SHP77 treated with DMSO at 0.1 percent for 48 hours (cell line): ENCODE results near the gene PRXL2A.
"Not testable (repeated sequence)": the region's sequence is repeated elsewhere in the genome, so short reads cannot be mapped to it uniquely, and the experiment has no call there.

Experiments used
- DNase-seq: peaks from one replicate; lab custom pipeline; 2025; lab: John Stamatoyannopoulos, UW

Gene PRXL2A

GRCh38 chr10:80411681-80412220 lies 3.4 kb downstream of the PRXL2A start:
- DNase-seq: no peak

- no peak for DNase-seq
These were observed 4.1 kb downstream of the PRXL2A start for GRCh38 chr10:80412486-80412885.

GRCh38 chr10:80413271-80413996 lies 5.1 kb downstream of the PRXL2A start:
- DNase-seq: no peak

- DNase-seq: no peak
These were observed 6.0 kb downstream of the PRXL2A start for GRCh38 chr10:80414142-80414895.

GRCh38 chr10:80415734-80416478 lies 7.6 kb downstream of the PRXL2A start:
- no peak for DNase-seq

- DNase-seq: no peak
These were observed 8.2 kb downstream of the PRXL2A start for GRCh38 chr10:80416479-80417098.

GRCh38 chr10:80417256-80417655 lies 8.9 kb downstream of the PRXL2A start:
- not testable (repeated sequence) for DNase-seq

GRCh38 chr10:80421050-80421706 lies 12.8 kb downstream of the PRXL2A start:
- DNase-seq: no peak

- no peak for DNase-seq
These were observed 13.6 kb downstream of the PRXL2A start for GRCh38 chr10:80421707-80422536.

- DNase-seq: no peak
These were observed 17.6 kb downstream of the PRXL2A start for GRCh38 chr10:80425901-80426300.

GRCh38 chr10:80427541-80427940 lies 19.2 kb downstream of the PRXL2A start:
- DNase-seq: no peak

GRCh38 chr10:80429521-80429973 lies 21.2 kb downstream of the PRXL2A start:
- DNase-seq: no peak

- no peak for DNase-seq
These were observed 24.8 kb downstream of the PRXL2A start for GRCh38 chr10:80433134-80433533.

GRCh38 chr10:80436446-80437098 lies 28.2 kb downstream of the PRXL2A start:
- DNase-seq: no peak

GRCh38 chr10:80437227-80437626 lies 28.9 kb downstream of the PRXL2A start:
- DNase-seq: no peak

GRCh38 chr10:80441831-80442230 lies 33.5 kb downstream of the PRXL2A start:
- DNase-seq: no peak

GRCh38 chr10:80442879-80443278 lies 34.5 kb downstream of the PRXL2A start:
- DNase-seq: no peak

GRCh38 chr10:80443531-80443974 lies 35.2 kb downstream of the PRXL2A start:
- no peak for DNase-seq

- no peak for DNase-seq
These were observed 35.8 kb downstream of the PRXL2A start for GRCh38 chr10:80444124-80444523.
